Stimulated activated CD4-positive, alpha-beta T cell treated with anti-CD3 and anti-CD28 coated beads, Interleukin-2, amount 100 ng/mL, for 48 hours (primary cell): Measurements from ENCODE around the gene PTGIS.

Experiments
- DNase-seq, 2 donors: peaks; one replicate each; pipeline ENCODE4 v3.0.0-alpha.2; 2020

Gene PTGIS

GRCh38 chr20:49462626-49463025 is 105.3 kb downstream of the PTGIS start:
- no peak for DNase-seq

GRCh38 chr20:49461894-49462620 is 105.9 kb downstream of the PTGIS start:
- no peak for DNase-seq

- DNase-seq = no peak
Observed at GRCh38 chr20:49460916-49461315, 107.0 kb downstream of the PTGIS start.

GRCh38 chr20:49460131-49460530 is 107.8 kb downstream of the PTGIS start:
- DNase-seq = no peak

GRCh38 chr20:49459684-49460083 is 108.3 kb downstream of the PTGIS start:
- DNase-seq = no peak

- DNase-seq = no peak
Observed at GRCh38 chr20:49457444-49457843, 110.5 kb downstream of the PTGIS start.

- no peak for DNase-seq
Observed at GRCh38 chr20:49456646-49457045, 111.3 kb downstream of the PTGIS start.

GRCh38 chr20:49455691-49456090 is 112.2 kb downstream of the PTGIS start:
- no peak for DNase-seq
